ENCODE measurements around the gene MAGEF1.
A peak's percentile ranks its signal among the peaks of the same experiment; 100 is the strongest.

Gene MAGEF1

GRCh38 chr3:184662187-184662586 is 49.7 kb downstream of the MAGEF1 start:
- H3K4me1 ChIP-seq (ENCODE audit: control insufficient read depth, insufficient read depth, low read depth, low read length), result peaks cover 17% of the 10 kb centered on the region
- H3K18ac ChIP-seq (ENCODE audit: low read depth in 1 of 2, low read length in 2 of 2), result no peak overlapping the region
- no peak for DNase-seq
- WGBS, result 65% methylated on average over 5 of the region's 5 CpGs
- H2AK5ac ChIP-seq (ENCODE audit: low read length, severe bottlenecking), result no peak overlapping the region
- H2BK120ac ChIP-seq (ENCODE audit: low read depth, low read length), result no peak overlapping the region
- H3K14ac ChIP-seq (ENCODE audit: low read length in 2 of 2), result peak overlapping the region in 1 of 2 experiments; percentile 11
- no peak overlapping the region for H4K8ac ChIP-seq (ENCODE audit: low read length)
- no peak overlapping the region for H2AFZ ChIP-seq (ENCODE audit: low read depth, low read length)
- H3K9ac ChIP-seq (ENCODE audit: low read length), result no peak overlapping the region
- H3K9me3 ChIP-seq (ENCODE audit: control insufficient read depth, low read length), result no peaks in the 10 kb centered on the region
- H3K79me1 ChIP-seq (replicated peaks; ENCODE audit: low read length, poor library complexity, severe bottlenecking), result no peaks in the 10 kb centered on the region
- no peak overlapping the region for H2BK12ac ChIP-seq (ENCODE audit: low read length in 2 of 2)
- no peak overlapping the region for H3K4ac ChIP-seq (ENCODE audit: low read depth in 1 of 2, low read length in 2 of 2)
- H4K91ac ChIP-seq (ENCODE audit: low read length), result no peak overlapping the region
- no peak overlapping the region for H2BK15ac ChIP-seq (ENCODE audit: low read depth, poor library complexity, severe bottlenecking)
- no peak overlapping the region for H3K27ac ChIP-seq (ENCODE audit: low read length, poor library complexity, severe bottlenecking)
- no peak overlapping the region for H2BK5ac ChIP-seq (ENCODE audit: low read depth, low read length, poor library complexity, severe bottlenecking)
- H3K27me3 ChIP-seq (ENCODE audit: control insufficient read depth in 1 of 2, insufficient read depth in 1 of 2, low read length in 2 of 2), result peaks cover 10 to 20% of the 10 kb centered on the region in 2 experiments
- H3K23ac ChIP-seq (ENCODE audit: low read length in 2 of 2), result no peak overlapping the region
- H3K36me3 ChIP-seq (ENCODE audit: control insufficient read depth in 1 of 2, insufficient read depth in 2 of 2, low read depth in 1 of 2, low read length in 2 of 2), result no peaks in the 10 kb centered on the region
- H3K4me2 ChIP-seq (ENCODE audit: low read length, poor library complexity, severe bottlenecking), result no peak overlapping the region
- no peak overlapping the region for H3K4me3 ChIP-seq (ENCODE audit: insufficient read depth in 1 of 2, low read depth in 1 of 2, low read length in 2 of 2)

DNA sequence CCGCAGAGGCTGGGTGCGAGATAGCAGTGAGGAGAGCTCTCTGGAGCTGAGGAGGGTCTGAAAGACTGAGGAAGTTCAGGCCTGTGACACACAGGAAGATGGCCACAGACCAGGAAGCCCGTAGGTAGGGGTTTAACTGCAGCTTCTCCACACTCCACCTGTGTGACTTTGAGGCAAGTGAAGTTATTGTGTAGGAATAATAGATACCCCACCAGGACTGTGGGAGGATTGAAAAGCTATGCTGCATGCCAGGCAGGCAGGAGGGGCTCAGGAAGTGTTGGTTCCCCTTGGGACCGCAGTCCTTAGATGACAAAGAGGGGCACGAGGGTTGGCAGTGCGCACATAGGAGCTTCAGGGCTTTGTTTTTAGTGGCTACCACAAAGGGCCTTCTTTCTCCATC is 50.9 kb downstream of the MAGEF1 start:
- Histone ChIP-seq H3K27me3 (ENCODE audit: control insufficient read depth in 1 of 2, insufficient read depth in 1 of 2, low read length in 2 of 2) (peaks cover 0 to 10% of the 10 kb centered on the region in 2 experiments), H4K8ac (ENCODE audit: low read length) (no peak overlapping the region), H2AFZ (ENCODE audit: low read depth, low read length) (no peak overlapping the region), H3K9me3 (ENCODE audit: control insufficient read depth, low read length) (no peaks in the 10 kb centered on the region), H3K79me1 (replicated peaks; ENCODE audit: low read length, poor library complexity, severe bottlenecking) (no peaks in the 10 kb centered on the region), H3K23ac (ENCODE audit: low read length in 2 of 2) (no peak overlapping the region), H2BK12ac (ENCODE audit: low read length in 2 of 2) (no peak overlapping the region), H3K27ac (ENCODE audit: low read length, poor library complexity, severe bottlenecking) (no peak overlapping the region), H3K4me1 (ENCODE audit: control insufficient read depth, insufficient read depth, low read depth, low read length) (peaks cover 19% of the 10 kb centered on the region), H2AK5ac (ENCODE audit: low read length, severe bottlenecking) (no peak overlapping the region), H2BK5ac (ENCODE audit: low read depth, low read length, poor library complexity, severe bottlenecking) (no peak overlapping the region), H3K18ac (ENCODE audit: low read depth in 1 of 2, low read length in 2 of 2) (no peak overlapping the region), H3K4me2 (ENCODE audit: low read length, poor library complexity, severe bottlenecking) (no peak overlapping the region), H3K9ac (ENCODE audit: low read length) (no peak overlapping the region), H3K36me3 (ENCODE audit: control insufficient read depth in 1 of 2, insufficient read depth in 2 of 2, low read depth in 1 of 2, low read length in 2 of 2) (no peaks in the 10 kb centered on the region), H3K14ac (ENCODE audit: low read length in 2 of 2) (no peak overlapping the region), H3K4me3 (ENCODE audit: insufficient read depth in 1 of 2, low read depth in 1 of 2, low read length in 2 of 2) (no peak overlapping the region), H2BK15ac (ENCODE audit: low read depth, poor library complexity, severe bottlenecking) (no peak overlapping the region), H2BK120ac (ENCODE audit: low read depth, low read length) (no peak overlapping the region), H4K91ac (ENCODE audit: low read length) (no peak overlapping the region), H3K4ac (ENCODE audit: low read depth in 1 of 2, low read length in 2 of 2) (no peak overlapping the region)
- 91% methylated on average over 6 of the region's 6 CpGs for WGBS
- no peak for DNase-seq

All from mesenchymal stem cell (in vitro differentiated cells and primary cell).